ENCODE measurements around the gene NKTR. TPM values are rescaled to one million over a fixed set of nuclear protein-coding genes. Genes with fewer than 3 reads are reported as not detected.

Gene NKTR
- total and polyA plus RNA-seq, 9 of the 15 experiments (the other 6 are each of a cell fraction or from before 2014, with no cell fraction given) = 19.7 to 123 (median 92.6) TPM

DNA sequence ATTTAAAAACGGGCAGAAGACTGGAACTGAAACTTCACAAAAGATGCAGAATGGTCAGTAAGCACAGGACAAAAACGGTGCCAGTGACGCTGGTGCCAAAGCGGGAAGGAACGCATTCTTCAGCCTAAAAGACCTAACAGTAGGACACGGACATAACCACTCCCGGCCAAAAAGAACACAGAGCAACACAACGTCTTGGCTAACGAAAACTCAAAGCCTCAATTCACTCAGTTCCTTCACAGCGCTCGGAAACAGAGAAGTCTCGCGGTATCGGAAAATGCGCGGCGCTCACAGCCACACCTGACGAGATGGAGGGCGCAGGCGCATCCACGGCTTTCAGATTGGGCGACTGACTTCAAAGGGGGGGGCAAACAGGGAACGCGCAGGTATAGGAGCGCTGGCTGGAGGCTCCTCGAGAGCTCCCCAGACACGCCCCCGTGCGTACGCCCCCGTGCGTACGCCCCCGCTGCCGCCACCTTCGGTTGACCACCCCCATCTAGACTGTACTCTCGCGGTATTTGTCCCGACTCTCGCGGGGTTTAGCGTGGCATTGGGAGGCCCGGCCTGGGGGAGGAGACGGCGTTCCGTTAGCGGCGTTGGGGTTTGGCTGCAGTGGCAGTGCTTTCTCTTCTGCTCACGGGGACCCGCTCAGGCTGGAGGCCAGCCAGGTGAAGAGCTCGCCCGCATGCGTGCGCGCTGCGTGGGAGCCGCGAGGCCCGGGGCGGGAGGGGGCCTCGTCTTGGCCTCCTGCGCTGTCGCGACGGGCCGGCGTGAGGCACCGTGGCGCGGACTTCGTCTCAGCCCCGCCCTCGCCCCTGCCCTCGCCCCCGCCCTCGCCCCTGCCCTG is at the start of gene NKTR (continued):
- TF ChIP-seq TCF15 (CRISPR knock-in tag; IDR thresholded peaks at IDR 0.05) (no peak), CHD1 (IDR thresholded peaks at IDR 0.05; ENCODE audit: low read length) (no peak), ZBTB34 (CRISPR knock-in tag; IDR thresholded peaks at IDR 0.05) (no peak), ZNF23 (CRISPR knock-in tag; IDR thresholded peaks at IDR 0.05) (no peak), ZNF644 (tag; IDR thresholded peaks at IDR 0.05; ENCODE audit: low read depth) (no peak), ZNF778 (CRISPR knock-in tag; IDR thresholded peaks at IDR 0.05) (no peak), HDAC6 (IDR thresholded peaks at IDR 0.05; ENCODE audit: low read depth, low read length) (no peak), TAF15 (IDR thresholded peaks at IDR 0.05; ENCODE audit: low read depth, low read length) (no peak), CBX8 (IDR thresholded peaks at IDR 0.05; ENCODE audit: borderline replicate concordance, extremely low read depth, low read depth, low read length, poor library complexity, severe bottlenecking) (no peak), GTF2E2 (tag; IDR thresholded peaks at IDR 0.05) (peak; percentile 48; the same call in 1 of the 2 replicates), MYC (IDR thresholded peaks at IDR 0.05; ENCODE audit: low read depth, low read length) (peak; percentile 90), MYC (CRISPR knock-in tag; IDR thresholded peaks at IDR 0.05; ENCODE audit: borderline replicate concordance, low read depth) (no peak), FIP1L1 (IDR thresholded peaks at IDR 0.05; ENCODE audit: low read depth, low read length, poor library complexity, severe bottlenecking) (peak; percentile 81), BMI1 (IDR thresholded peaks at IDR 0.05; ENCODE audit: low read length) (no peak), NR2C2 (CRISPR knock-in tag; IDR thresholded peaks at IDR 0.05) (peak; percentile 66; the same call in 1 of the 2 replicates), NR2C2 (tag; IDR thresholded peaks at IDR 0.05) (peak; percentile 54; the same call in 1 of the 2 replicates), ZNF184 (CRISPR knock-in tag; IDR thresholded peaks at IDR 0.05) (no peak)
- TF ChIP-seq, protein P1, sequence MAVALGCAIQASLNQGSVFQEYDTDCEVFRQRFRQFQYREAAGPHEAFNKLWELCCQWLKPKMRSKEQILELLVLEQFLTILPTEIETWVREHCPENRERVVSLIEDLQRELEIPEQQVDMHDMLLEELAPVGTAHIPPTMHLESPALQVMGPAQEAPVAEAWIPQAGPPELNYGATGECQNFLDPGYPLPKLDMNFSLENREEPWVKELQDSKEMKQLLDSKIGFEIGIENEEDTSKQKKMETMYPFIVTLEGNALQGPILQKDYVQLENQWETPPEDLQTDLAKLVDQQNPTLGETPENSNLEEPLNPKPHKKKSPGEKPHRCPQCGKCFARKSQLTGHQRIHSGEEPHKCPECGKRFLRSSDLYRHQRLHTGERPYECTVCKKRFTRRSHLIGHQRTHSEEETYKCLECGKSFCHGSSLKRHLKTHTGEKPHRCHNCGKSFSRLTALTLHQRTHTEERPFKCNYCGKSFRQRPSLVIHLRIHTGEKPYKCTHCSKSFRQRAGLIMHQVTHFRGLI (CRISPR knock-in tag; IDR thresholded peaks at IDR 0.05) = no peak
- TF ChIP-seq, protein P2, sequence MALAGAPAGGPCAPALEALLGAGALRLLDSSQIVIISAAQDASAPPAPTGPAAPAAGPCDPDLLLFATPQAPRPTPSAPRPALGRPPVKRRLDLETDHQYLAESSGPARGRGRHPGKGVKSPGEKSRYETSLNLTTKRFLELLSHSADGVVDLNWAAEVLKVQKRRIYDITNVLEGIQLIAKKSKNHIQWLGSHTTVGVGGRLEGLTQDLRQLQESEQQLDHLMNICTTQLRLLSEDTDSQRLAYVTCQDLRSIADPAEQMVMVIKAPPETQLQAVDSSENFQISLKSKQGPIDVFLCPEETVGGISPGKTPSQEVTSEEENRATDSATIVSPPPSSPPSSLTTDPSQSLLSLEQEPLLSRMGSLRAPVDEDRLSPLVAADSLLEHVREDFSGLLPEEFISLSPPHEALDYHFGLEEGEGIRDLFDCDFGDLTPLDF (CRISPR knock-in tag; IDR thresholded peaks at IDR 0.05) = peak; percentile 71
- TF ChIP-seq, protein P3, sequence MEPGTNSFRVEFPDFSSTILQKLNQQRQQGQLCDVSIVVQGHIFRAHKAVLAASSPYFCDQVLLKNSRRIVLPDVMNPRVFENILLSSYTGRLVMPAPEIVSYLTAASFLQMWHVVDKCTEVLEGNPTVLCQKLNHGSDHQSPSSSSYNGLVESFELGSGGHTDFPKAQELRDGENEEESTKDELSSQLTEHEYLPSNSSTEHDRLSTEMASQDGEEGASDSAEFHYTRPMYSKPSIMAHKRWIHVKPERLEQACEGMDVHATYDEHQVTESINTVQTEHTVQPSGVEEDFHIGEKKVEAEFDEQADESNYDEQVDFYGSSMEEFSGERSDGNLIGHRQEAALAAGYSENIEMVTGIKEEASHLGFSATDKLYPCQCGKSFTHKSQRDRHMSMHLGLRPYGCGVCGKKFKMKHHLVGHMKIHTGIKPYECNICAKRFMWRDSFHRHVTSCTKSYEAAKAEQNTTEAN (CRISPR knock-in tag; IDR thresholded peaks at IDR 0.05) = no peak

Data from K562 (cell line).